K562 (cell line): ENCODE measurements around the gene ZNF143. TPM values are rescaled to one million over a fixed set of nuclear protein-coding genes. Genes with fewer than 3 reads are reported as not detected.

Source experiments
- CEBPZ ChIP-seq: fragments of 150-350 bp; IDR thresholded peaks from 2 replicates; pipeline ENCODE4 v1.6.1; 2014; ENCODE audit warnings: low read depth, mild to moderate bottlenecking, low read length, borderline replicate concordance
- DACH1 ChIP-seq: fragments of 450-650 bp; IDR thresholded peaks from 2 replicates; pipeline ENCODE4 v1.6.1; 2018; ENCODE audit not compliant: partially characterized antibody
- ESRRB ChIP-seq: fragments of 250-450 bp; sonication (Bioruptor Pico); IDR thresholded peaks from 2 replicates; pipeline ENCODE4 v1.5.0; 2020; ENCODE audit warnings: mild to moderate bottlenecking, moderate library complexity, borderline replicate concordance
- FOSL1 ChIP-seq: fragments of 200-800 bp; sonication (Bioruptor generic); conservative IDR thresholded peaks from 2 replicates; pipeline ENCODE4 v1.6.1; 2016; ENCODE audit warnings: missing genetic modification characterization, missing compliant biosample characterization
- GABPA ChIP-seq: fragments of 200-800 bp; sonication (Bioruptor generic); conservative IDR thresholded peaks from 2 replicates; pipeline ENCODE4 v1.6.1; 2016; ENCODE audit warnings: low read depth, missing genetic modification characterization, missing compliant biosample characterization
- MCM2 ChIP-seq: fragments of 450-650 bp; IDR thresholded peaks from 2 replicates; pipeline ENCODE4 v1.6.1; 2017; ENCODE audit warnings: low read depth, mild to moderate bottlenecking
- POLR3A ChIP-seq: IDR thresholded peaks from 2 replicates; pipeline ENCODE4 v1.6.1; 2011; ENCODE audit warnings: borderline replicate concordance, mild to moderate bottlenecking, moderate library complexity; ENCODE audit not compliant: insufficient read length, insufficient read depth; ENCODE audit errors: extremely low read depth
- PREB ChIP-seq: sonication (generic); formaldehyde crosslinking; IDR thresholded peaks from 2 replicates; pipeline ENCODE4 v1.8.1; 2023; ENCODE audit warnings: mild to moderate bottlenecking, missing genetic modification reagents
- RFX1 ChIP-seq: fragments of 450-650 bp; IDR thresholded peaks from 2 replicates; pipeline ENCODE4 v1.6.1; 2016; ENCODE audit warnings: mild to moderate bottlenecking, moderate library complexity
- SAFB ChIP-seq: fragments of 200-400 bp; formaldehyde crosslinking; IDR thresholded peaks from 2 replicates; pipeline ENCODE4 v1.6.1; 2017; ENCODE audit warnings: low read depth, low read length, borderline replicate concordance
- SRSF3 ChIP-seq: fragments of 200-400 bp; formaldehyde crosslinking; IDR thresholded peaks from 2 replicates; pipeline ENCODE4 v1.6.1; 2016; ENCODE audit warnings: mild to moderate bottlenecking, low read length, moderate library complexity; ENCODE audit not compliant: insufficient read depth
- XRCC4 ChIP-seq: IDR thresholded peaks from one replicate; pipeline ENCODE4 v1.6.1; 2011; ENCODE audit not compliant: insufficient read depth, insufficient read length; ENCODE audit errors: extremely low read depth
- ZNF592 ChIP-seq: fragments of 450-650 bp; IDR thresholded peaks from 2 replicates; pipeline ENCODE4 v1.6.1; 2017; ENCODE audit warnings: antibody characterized with exemption, mild to moderate bottlenecking
- polyA plus RNA-seq, 8 experiments: library from polyadenylated mRNA; depleted of rRNA in 4 of 8; stranded (reverse) in 5 of 8; unstranded in 3 of 8; fragments of >200 nt; fragmentation: Nextera tagmentation in 2 of 8; fragmentation: Illumina TruSeq in 1 of 8; extraction: Ambion mirVana in 2 of 8; extraction: Trizol in 1 of 8; gene quantifications; 2 replicates each; pipeline versions ENCODE4 v1.2.1 to v1.2.3, GENCODE V29; 2011 to 2014; ENCODE audit warnings: inconsistent platforms in 1 of 8, missing spikeins in 1 of 8
- total RNA-seq, 7 experiments: library from RNA; depleted of rRNA in 6 of 7; stranded (reverse); fragments of >200 nt in 6 of 7; fragmentation: Illumina TruSeq in 2 of 7; extraction: Trizol in 2 of 7; gene quantifications; 2 replicates each; pipeline versions ENCODE4 v1.2.1 to v1.2.3, GENCODE V29; 2011 to 2021; ENCODE audit warnings: low replicate concordance in 1 of 7

The ZNF143 gene
- total and polyA plus RNA-seq, 9 of the 15 experiments (the other 6 are each of a cell fraction or from before 2014, with no cell fraction given) = 18.4 to 58.5 (median 27.1) TPM

GRCh38 chr11:9568854-9569587 lies 108.2 kb downstream of the ZNF143 start (continued):
- TF ChIP-seq FOSL1 = no peak
- TF ChIP-seq POLR3A = no peak
- TF ChIP-seq RFX1 = peak; percentile 89
- no peak for TF ChIP-seq CEBPZ
- no peak for TF ChIP-seq ESRRB (CRISPR knock-in tag)
- no peak for TF ChIP-seq XRCC4
- no peak for TF ChIP-seq SRSF3
- TF ChIP-seq GABPA (tag) = no peak
- no peak for TF ChIP-seq MCM2
- no peak for TF ChIP-seq SAFB
- TF ChIP-seq DACH1 = no peak
- no peak for TF ChIP-seq PREB
- peak; percentile 40; the same call in 1 of the 2 replicates for TF ChIP-seq ZNF592
